Hepatocyte (in vitro differentiated cells): ENCODE measurements around the gene RGCC. TPM values are rescaled to one million over a fixed set of nuclear protein-coding genes. Genes with fewer than 3 reads are reported as not detected.

ENCODE experiments used
- DNase-seq: peaks from one replicate; pipeline ENCODE4 v3.0.0-alpha.2; 2016; ENCODE audit warnings: low spot score
- H2AFZ ChIP-seq: fragments of 200-600 bp; sonication (generic); 2 replicates; pipeline ENCODE4 v1.6.0; 2016; ENCODE audit warnings: antibody characterized with exemption, mild to moderate bottlenecking
- H3K27ac ChIP-seq: fragments of 200-600 bp; sonication (generic); 2 replicates; pipeline ENCODE4 v1.5.1; 2016; ENCODE audit warnings: mild to moderate bottlenecking
- H3K27me3 ChIP-seq: fragments of 200-600 bp; sonication (generic); 2 replicates; pipeline ENCODE4 v1.6.1; 2016
- H3K36me3 ChIP-seq: fragments of 200-600 bp; sonication (generic); replicated peaks from 2 replicates; pipeline ENCODE4 v1.5.1; 2016; ENCODE audit warnings: low read depth; ENCODE audit not compliant: insufficient read depth
- H3K4me1 ChIP-seq: fragments of 200-600 bp; sonication (generic); 2 replicates; pipeline ENCODE4 v1.5.1; 2016; ENCODE audit warnings: mild to moderate bottlenecking, moderate library complexity; ENCODE audit not compliant: insufficient read depth
- H3K4me2 ChIP-seq: fragments of 200-600 bp; sonication (generic); 2 replicates; pipeline ENCODE4 v1.6.0; 2016
- H3K4me3 ChIP-seq: fragments of 200-600 bp; sonication (generic); 2 replicates; pipeline ENCODE4 v1.5.1; 2016; ENCODE audit warnings: mild to moderate bottlenecking
- H3K79me2 ChIP-seq: fragments of 200-600 bp; sonication (generic); 2 replicates; pipeline ENCODE4 v1.6.0; 2017; ENCODE audit warnings: mild to moderate bottlenecking
- H3K9me2 ChIP-seq: fragments of 200-600 bp; sonication (generic); replicated peaks from 2 replicates; pipeline ENCODE4 v1.6.0; 2017; ENCODE audit warnings: mild to moderate bottlenecking; ENCODE audit not compliant: insufficient read depth
- H3K9me3 ChIP-seq: fragments of 200-600 bp; sonication (generic); 2 replicates; pipeline ENCODE4 v1.5.1; 2016; ENCODE audit warnings: low read depth, mild to moderate bottlenecking
- H4K20me1 ChIP-seq: fragments of 200-600 bp; sonication (generic); 2 replicates; pipeline ENCODE4 v1.6.0; 2016; ENCODE audit warnings: mild to moderate bottlenecking; ENCODE audit not compliant: insufficient read depth, poor library complexity, severe bottlenecking
- EZH2 ChIP-seq: fragments of 200-600 bp; sonication (generic); IDR thresholded peaks from 2 replicates; pipeline ENCODE4 v1.6.1; 2016; ENCODE audit warnings: antibody characterized with exemption, mild to moderate bottlenecking, borderline replicate concordance
- EZH2phosphoT487 ChIP-seq: fragments of 200-600 bp; sonication (generic); IDR thresholded peaks from one replicate; pipeline ENCODE4 v1.6.1; 2018; ENCODE audit warnings: antibody characterized with exemption, mild to moderate bottlenecking, low read depth, moderate library complexity; ENCODE audit not compliant: unreplicated experiment, severe bottlenecking
- WGBS: methylation state at CpG from one replicate; pipeline ENCODE4 v1.1.6; 2016; ENCODE audit warnings: low lambda C conversion rate; ENCODE audit errors: missing lambda C conversion rate; 5-methylcytosine and 5-hydroxymethylcytosine counted together
- polyA plus RNA-seq: library from polyadenylated mRNA; unstranded; fragments of >200 nt; fragmentation: Nextera tagmentation; extraction: Ambion mirVana; gene quantifications from 2 replicates; pipeline ENCODE4 v1.2.1, GENCODE V29; 2016
- total RNA-seq: library from RNA; depleted of rRNA; stranded (reverse); fragments of >200 nt; gene quantifications from 2 replicates; pipeline ENCODE4 v1.2.3, GENCODE V29; 2014
- TF ChIP-seq, protein P1 (sequence below): fragments of 200-600 bp; sonication (generic); IDR thresholded peaks from 2 replicates; pipeline ENCODE4 v1.5.1; 2016; ENCODE audit warnings: antibody characterized with exemption, mild to moderate bottlenecking; ENCODE audit not compliant: poor library complexity

RGCC gene
- total and polyA plus RNA-seq, 2 experiments from 2014 or later: 8.1 to 19.9 TPM

DNA sequence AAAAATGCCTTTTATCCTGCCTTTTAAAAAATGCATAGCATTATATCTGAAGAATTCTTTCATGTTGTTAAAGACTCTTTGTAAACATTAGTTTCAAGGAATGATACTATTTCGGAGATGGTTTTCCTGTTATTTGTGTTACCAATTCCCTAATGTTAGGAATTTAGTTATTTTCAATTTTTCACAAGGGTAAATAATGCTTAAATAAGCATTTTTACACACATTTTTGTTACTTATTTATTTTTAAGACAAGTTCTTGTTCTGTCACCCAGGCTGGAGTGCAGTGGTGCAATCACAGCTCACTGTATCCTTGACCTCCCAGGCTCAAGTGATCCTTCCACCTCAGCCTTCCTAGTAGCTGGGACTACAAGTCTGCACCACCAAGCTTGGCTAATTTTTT, 49.0 kb downstream of the RGCC start:
- Histone ChIP-seq H3K79me2 (no peaks in the 10 kb centered on the region), H3K4me3 (no peak overlapping the region), H3K4me1 (no peaks in the 10 kb centered on the region), H2AFZ (no peak overlapping the region), H3K27me3 (no peaks in the 10 kb centered on the region), H4K20me1 (no peaks in the 10 kb centered on the region), H3K9me2 (no peaks in the 10 kb centered on the region), H3K27ac (no peak overlapping the region), H3K9me3 (peaks cover 5% of the 10 kb centered on the region), H3K36me3 (no peaks in the 10 kb centered on the region), H3K4me2 (no peak overlapping the region)
- whole genome bisulfite sequencing: 98% methylated on average over 1 of the region's 1 CpG
- DNase-seq: no peak
- no peak for TF ChIP-seq EZH2
- TF ChIP-seq, protein P1, sequence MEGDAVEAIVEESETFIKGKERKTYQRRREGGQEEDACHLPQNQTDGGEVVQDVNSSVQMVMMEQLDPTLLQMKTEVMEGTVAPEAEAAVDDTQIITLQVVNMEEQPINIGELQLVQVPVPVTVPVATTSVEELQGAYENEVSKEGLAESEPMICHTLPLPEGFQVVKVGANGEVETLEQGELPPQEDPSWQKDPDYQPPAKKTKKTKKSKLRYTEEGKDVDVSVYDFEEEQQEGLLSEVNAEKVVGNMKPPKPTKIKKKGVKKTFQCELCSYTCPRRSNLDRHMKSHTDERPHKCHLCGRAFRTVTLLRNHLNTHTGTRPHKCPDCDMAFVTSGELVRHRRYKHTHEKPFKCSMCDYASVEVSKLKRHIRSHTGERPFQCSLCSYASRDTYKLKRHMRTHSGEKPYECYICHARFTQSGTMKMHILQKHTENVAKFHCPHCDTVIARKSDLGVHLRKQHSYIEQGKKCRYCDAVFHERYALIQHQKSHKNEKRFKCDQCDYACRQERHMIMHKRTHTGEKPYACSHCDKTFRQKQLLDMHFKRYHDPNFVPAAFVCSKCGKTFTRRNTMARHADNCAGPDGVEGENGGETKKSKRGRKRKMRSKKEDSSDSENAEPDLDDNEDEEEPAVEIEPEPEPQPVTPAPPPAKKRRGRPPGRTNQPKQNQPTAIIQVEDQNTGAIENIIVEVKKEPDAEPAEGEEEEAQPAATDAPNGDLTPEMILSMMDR: no peak
- no peak for TF ChIP-seq EZH2phosphoT487

DNA sequence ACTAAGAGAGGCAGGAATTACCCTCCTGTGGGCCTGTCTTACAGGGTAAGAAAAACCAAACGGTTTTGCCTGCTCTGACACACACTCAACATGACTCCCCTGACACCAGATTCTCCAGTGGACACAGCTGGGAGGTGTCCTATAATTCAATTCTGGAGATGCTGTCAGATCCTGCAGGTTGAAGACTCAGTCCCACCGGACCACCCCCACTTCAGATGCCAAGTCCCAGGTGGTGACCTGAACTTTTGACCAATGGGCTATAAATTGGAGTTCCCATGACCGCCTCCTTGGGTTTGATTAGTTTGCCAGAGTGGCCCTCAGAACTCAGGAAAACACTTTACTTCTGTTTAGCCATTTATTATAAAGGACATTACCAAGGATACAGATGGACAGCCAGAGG, 52.6 kb downstream of the RGCC start:
- Histone ChIP-seq H3K27me3 (no peaks in the 10 kb centered on the region), H3K9me2 (no peaks in the 10 kb centered on the region), H3K27ac (no peak overlapping the region), H3K4me3 (no peak overlapping the region), H3K9me3 (no peaks in the 10 kb centered on the region), H3K4me1 (no peaks in the 10 kb centered on the region), H3K79me2 (no peaks in the 10 kb centered on the region), H3K4me2 (no peak overlapping the region), H2AFZ (no peak overlapping the region), H3K36me3 (no peaks in the 10 kb centered on the region), H4K20me1 (no peaks in the 10 kb centered on the region)
- WGBS: 90% methylated on average over 3 of the region's 3 CpGs
- TF ChIP-seq EZH2phosphoT487 (no peak), EZH2 (no peak)
- TF ChIP-seq, protein P1: no peak
- DNase-seq: no peak

DNA sequence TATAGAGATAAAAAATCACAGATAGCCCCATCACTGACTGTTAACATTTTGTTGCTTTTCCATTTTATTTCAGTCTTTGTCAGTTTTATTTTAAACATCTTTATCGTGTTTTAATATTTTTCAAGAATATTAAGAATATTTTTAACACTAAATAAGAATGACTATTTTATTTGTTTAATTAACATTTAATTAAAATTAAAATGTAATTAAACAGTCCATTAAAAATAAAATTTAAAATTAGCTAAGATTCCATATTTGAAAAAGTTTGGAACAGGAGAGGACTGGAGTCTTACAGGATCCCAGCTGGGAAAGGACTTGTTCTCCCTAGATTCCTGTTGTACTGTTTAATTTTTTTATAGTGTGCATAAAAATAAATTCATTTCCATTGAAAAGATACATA, 54.5 kb downstream of the RGCC start:
- 93% methylated on average over 1 of the region's 1 CpG for WGBS
- H3K36me3 ChIP-seq: no peaks in the 10 kb centered on the region
- no peak overlapping the region for H3K27ac ChIP-seq
- H4K20me1 ChIP-seq: no peaks in the 10 kb centered on the region
- H3K9me3 ChIP-seq: no peaks in the 10 kb centered on the region
- no peaks in the 10 kb centered on the region for H3K79me2 ChIP-seq
- H3K27me3 ChIP-seq: no peaks in the 10 kb centered on the region
- H3K4me3 ChIP-seq: no peak overlapping the region
- no peaks in the 10 kb centered on the region for H3K9me2 ChIP-seq
- no peak overlapping the region for H3K4me2 ChIP-seq
- no peak overlapping the region for H2AFZ ChIP-seq
- TF ChIP-seq, protein P1: no peak
- TF ChIP-seq EZH2 (no peak), EZH2phosphoT487 (no peak)
- DNase-seq: no peak
- no peaks in the 10 kb centered on the region for H3K4me1 ChIP-seq

DNA sequence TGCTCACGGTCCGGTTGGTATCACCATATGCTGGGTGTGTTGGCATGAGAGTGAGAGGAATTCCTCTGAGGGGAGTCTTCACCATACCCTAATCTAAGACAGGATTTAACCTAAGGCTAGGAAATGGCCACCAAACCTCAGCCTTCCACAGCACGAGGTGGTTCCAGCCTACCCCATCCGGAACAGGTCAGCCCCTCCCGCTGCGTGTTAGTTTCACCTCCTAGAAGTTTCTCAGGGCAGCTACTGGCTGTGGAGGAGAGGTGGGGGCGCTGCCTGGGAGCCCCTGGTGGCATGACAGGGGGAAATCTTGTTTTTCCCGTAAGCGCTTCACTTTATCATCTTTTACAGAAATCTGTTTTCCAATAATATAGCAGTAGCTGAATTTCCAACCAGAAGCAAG, 55.1 kb downstream of the RGCC start:
- Histone ChIP-seq H3K9me2 (no peaks in the 10 kb centered on the region), H3K4me3 (no peak overlapping the region), H3K36me3 (no peaks in the 10 kb centered on the region), H3K27ac (no peak overlapping the region), H3K4me2 (no peak overlapping the region), H4K20me1 (no peaks in the 10 kb centered on the region), H3K4me1 (no peaks in the 10 kb centered on the region), H3K79me2 (no peaks in the 10 kb centered on the region), H2AFZ (no peak overlapping the region), H3K9me3 (no peaks in the 10 kb centered on the region), H3K27me3 (no peaks in the 10 kb centered on the region)
- TF ChIP-seq, protein P1: no peak
- TF ChIP-seq EZH2: no peak
- TF ChIP-seq EZH2phosphoT487: no peak
- DNase-seq: no peak
- 90% methylated on average over 9 of the region's 9 CpGs for WGBS
